HCT116 (cell line): ENCODE data around the gene DYNLT2B. TPM values are rescaled to one million over a fixed set of nuclear protein-coding genes. Genes with fewer than 3 reads are reported as not detected.

Experiments used
- ATAC-seq: fragments of 200-7000 bp; cut with Tn5 transposase; 2 replicates; pipeline ENCODE4 v1.9.1; 2020; ENCODE audit warnings: mild to moderate bottlenecking, moderate library complexity
- BruUV-seq: library from RNA; stranded (reverse); fragments of 400-500 nt; replicated peaks from 2 replicates; lab custom pipeline; 2021; lab: Mats Ljungman, UMichigan
- CTCF ChIA-PET: fragments of 300-600 bp; sonication (Branson Sonifier 250); formaldehyde crosslinking; loops from one replicate; lab custom pipeline; 2021; ENCODE audit warnings: antibody characterized with exemption; lab: Charles Lee
- POLR2A ChIA-PET: fragments of 300-600, 350-600 bp; sonication (Branson Sonifier 250); formaldehyde crosslinking; loops from one replicate; lab custom pipeline; 2021; ENCODE audit warnings: antibody characterized with exemption; lab: Charles Lee
- RAD21 ChIA-PET, 2 experiments: fragments of 300-600 bp; sonication (Branson Sonifier 250); formaldehyde crosslinking; loops; one replicate each; lab custom pipeline; 2023; ENCODE audit warnings: low total read pairs in 2 of 2; ENCODE audit not compliant: uncharacterized antibody in 2 of 2, unreplicated experiment in 2 of 2, low non-redundant PET in 1 of 2; lab: Charles Lee
- DNase-seq: peaks from one replicate; pipeline ENCODE4 v3.0.0-alpha.2; 2010; ENCODE audit warnings: low read depth, low spot score
- H2AFZ ChIP-seq: fragments of 200-600 bp; shearing (Covaris generic), sonication (generic); 2 replicates; pipeline ENCODE4 v1.6.1; 2017; ENCODE audit warnings: low read depth, mixed run types, mixed read lengths, antibody characterized with exemption, low read length; ENCODE audit not compliant: poor library complexity, severe bottlenecking
- H3K27ac ChIP-seq: 2 replicates; pipeline ENCODE4 v1.5.1; 2012; ENCODE audit warnings: low read depth, low read length
- H3K27me3 ChIP-seq: fragments of 200-600 bp; sonication (generic); 2 replicates; pipeline ENCODE4 v1.6.1; 2016; ENCODE audit warnings: mixed run types, low read length, mixed read lengths; ENCODE audit not compliant: insufficient read depth
- H3K36me3 ChIP-seq, 2 experiments: fragments of 200-500 bp in 1 of 2; fragments of 200-600 bp in 1 of 2; sonication (Bioruptor generic) in 1 of 2; sonication (generic) in 1 of 2; 2 replicates each; pipeline versions ENCODE4 v1.5.1 to v1.6.1; 2014 to 2016; ENCODE audit warnings: low read length in 2 of 2, inconsistent platforms in 1 of 2, mixed read lengths in 1 of 2, mixed run types in 1 of 2; ENCODE audit not compliant: insufficient read depth in 2 of 2, control insufficient read depth in 1 of 2
- H3K4me1 ChIP-seq, 2 experiments: fragments of 200-600 bp in 1 of 2; sonication (generic) in 1 of 2; 2 replicates each; pipeline versions ENCODE4 v1.5.1 to v1.6.1; 2012 to 2017; ENCODE audit warnings: low read length in 2 of 2, inconsistent platforms in 1 of 2, mild to moderate bottlenecking in 1 of 2, mixed read lengths in 1 of 2, mixed run types in 1 of 2, moderate library complexity in 1 of 2; ENCODE audit not compliant: insufficient read depth in 2 of 2, control insufficient read depth in 1 of 2
- H3K4me2 ChIP-seq: fragments of 200-600 bp; sonication (generic); 2 replicates; pipeline ENCODE4 v1.6.1; 2017; ENCODE audit warnings: mixed run types, low read length, mixed read lengths
- H3K4me3 ChIP-seq, 2 experiments: fragments of 200-600 bp in 1 of 2; sonication (generic) in 1 of 2; replicated peaks in 1 of 2; 2 replicates each; pipeline ENCODE4 v1.5.1; 2011 to 2016; ENCODE audit warnings: low read length in 2 of 2, control low read depth in 1 of 2, low read depth in 1 of 2, mild to moderate bottlenecking in 1 of 2, mixed read lengths in 1 of 2, mixed run types in 1 of 2
- H3K79me2 ChIP-seq: fragments of 200-600 bp; sonication (generic); 2 replicates; pipeline ENCODE4 v1.6.1; 2017; ENCODE audit warnings: mild to moderate bottlenecking, mixed run types, low read length, moderate library complexity, mixed read lengths; ENCODE audit not compliant: insufficient read depth
- H3K9ac ChIP-seq: fragments of 200-600 bp; sonication (generic); 2 replicates; pipeline ENCODE4 v1.6.1; 2016; ENCODE audit warnings: low read length, mixed read lengths
- H3K9me2 ChIP-seq: fragments of 200-600 bp; sonication (generic), shearing (Covaris generic); 2 replicates; pipeline ENCODE4 v1.6.1; 2017; ENCODE audit warnings: mixed run types, mild to moderate bottlenecking, moderate library complexity; ENCODE audit not compliant: insufficient read depth
- H3K9me3 ChIP-seq, 2 experiments: fragments of 200-500 bp in 1 of 2; fragments of 200-600 bp in 1 of 2; sonication (Bioruptor generic) in 1 of 2; sonication (generic) in 1 of 2; 2 replicates each; pipeline ENCODE4 v1.6.1; 2014 to 2017; ENCODE audit warnings: low read length in 2 of 2, mixed read lengths in 2 of 2, inconsistent platforms in 1 of 2, low read depth in 1 of 2, mild to moderate bottlenecking in 1 of 2, mixed run types in 1 of 2, moderate library complexity in 1 of 2; ENCODE audit not compliant: control insufficient read depth in 1 of 2, insufficient read depth in 1 of 2
- H4K20me1 ChIP-seq: fragments of 200-600 bp; sonication (generic), shearing (Covaris generic); 2 replicates; pipeline ENCODE4 v1.6.1; 2017; ENCODE audit warnings: mixed run types, mild to moderate bottlenecking, moderate library complexity; ENCODE audit not compliant: insufficient read depth
- EGR1 ChIP-seq: IDR thresholded peaks from 2 replicates; pipeline ENCODE4 v1.6.1; 2012; ENCODE audit warnings: low read depth
- SP1 ChIP-seq: IDR thresholded peaks from 2 replicates; pipeline ENCODE4 v1.6.1; 2012; ENCODE audit warnings: low read depth
- SRF ChIP-seq: IDR thresholded peaks from 2 replicates; pipeline ENCODE4 v1.6.1; 2012; ENCODE audit warnings: low read depth
- intact Hi-C: fragments of 100-400 bp; cut with micrococcal nuclease; formaldehyde crosslinking; loops from 2 replicates; pipeline ENCODE4 v1.10.0; 2022
- total RNA-seq: library from RNA; stranded (reverse); gene quantifications from one replicate; pipeline ENCODE4 v1.2.1, GENCODE V29; 2021; ENCODE audit not compliant: unreplicated experiment
- TF ChIP-seq, protein P1 (sequence below): IDR thresholded peaks from 2 replicates; pipeline ENCODE4 v1.6.1; 2012; ENCODE audit warnings: low read depth
- TF ChIP-seq, protein P2 (sequence below): IDR thresholded peaks from 2 replicates; pipeline ENCODE4 v1.6.1; 2011; ENCODE audit warnings: mild to moderate bottlenecking, low read length, moderate library complexity; ENCODE audit not compliant: insufficient replicate concordance; ENCODE audit errors: extremely low read depth

Gene DYNLT2B
- total RNA-seq, 1 experiment from 2014 or later = 9.7 TPM

DNA sequence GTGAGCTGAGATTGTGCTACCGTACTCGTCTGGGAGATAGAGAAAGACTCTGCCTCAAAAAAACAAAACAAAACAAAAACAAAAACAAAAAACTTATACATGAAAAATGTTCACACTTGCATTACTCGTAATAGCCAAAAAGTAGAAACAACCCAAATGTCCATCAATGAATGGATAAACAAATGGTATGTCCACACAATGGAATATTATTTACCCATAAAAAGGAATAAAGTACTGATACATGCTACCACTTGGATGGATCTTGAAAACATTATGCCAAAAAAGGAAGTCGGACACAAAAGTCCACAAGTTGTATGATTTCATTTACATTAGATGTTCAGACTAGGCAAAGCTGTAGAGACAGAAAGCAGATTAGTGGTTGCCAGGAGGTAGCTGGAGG, 57.3 kb downstream of the DYNLT2B start:
- no peaks in the 10 kb centered on the region for H4K20me1 ChIP-seq
- H2AFZ ChIP-seq = no peak overlapping the region
- no peak overlapping the region for H3K4me2 ChIP-seq
- RAD21 ChIA-PET = no interaction called here
- no peak overlapping the region for H3K4me3 ChIP-seq
- H3K9me2 ChIP-seq = no peaks in the 10 kb centered on the region
- POLR2A ChIA-PET = no interaction called here
- H3K27me3 ChIP-seq = no peaks in the 10 kb centered on the region
- intact Hi-C loops = no loop called here
- TF ChIP-seq EGR1 = no peak
- no peak for TF ChIP-seq SP1
- no peak for TF ChIP-seq SRF
- TF ChIP-seq, protein P1, sequence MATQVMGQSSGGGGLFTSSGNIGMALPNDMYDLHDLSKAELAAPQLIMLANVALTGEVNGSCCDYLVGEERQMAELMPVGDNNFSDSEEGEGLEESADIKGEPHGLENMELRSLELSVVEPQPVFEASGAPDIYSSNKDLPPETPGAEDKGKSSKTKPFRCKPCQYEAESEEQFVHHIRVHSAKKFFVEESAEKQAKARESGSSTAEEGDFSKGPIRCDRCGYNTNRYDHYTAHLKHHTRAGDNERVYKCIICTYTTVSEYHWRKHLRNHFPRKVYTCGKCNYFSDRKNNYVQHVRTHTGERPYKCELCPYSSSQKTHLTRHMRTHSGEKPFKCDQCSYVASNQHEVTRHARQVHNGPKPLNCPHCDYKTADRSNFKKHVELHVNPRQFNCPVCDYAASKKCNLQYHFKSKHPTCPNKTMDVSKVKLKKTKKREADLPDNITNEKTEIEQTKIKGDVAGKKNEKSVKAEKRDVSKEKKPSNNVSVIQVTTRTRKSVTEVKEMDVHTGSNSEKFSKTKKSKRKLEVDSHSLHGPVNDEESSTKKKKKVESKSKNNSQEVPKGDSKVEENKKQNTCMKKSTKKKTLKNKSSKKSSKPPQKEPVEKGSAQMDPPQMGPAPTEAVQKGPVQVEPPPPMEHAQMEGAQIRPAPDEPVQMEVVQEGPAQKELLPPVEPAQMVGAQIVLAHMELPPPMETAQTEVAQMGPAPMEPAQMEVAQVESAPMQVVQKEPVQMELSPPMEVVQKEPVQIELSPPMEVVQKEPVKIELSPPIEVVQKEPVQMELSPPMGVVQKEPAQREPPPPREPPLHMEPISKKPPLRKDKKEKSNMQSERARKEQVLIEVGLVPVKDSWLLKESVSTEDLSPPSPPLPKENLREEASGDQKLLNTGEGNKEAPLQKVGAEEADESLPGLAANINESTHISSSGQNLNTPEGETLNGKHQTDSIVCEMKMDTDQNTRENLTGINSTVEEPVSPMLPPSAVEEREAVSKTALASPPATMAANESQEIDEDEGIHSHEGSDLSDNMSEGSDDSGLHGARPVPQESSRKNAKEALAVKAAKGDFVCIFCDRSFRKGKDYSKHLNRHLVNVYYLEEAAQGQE = no peak
- TF ChIP-seq, protein P2, sequence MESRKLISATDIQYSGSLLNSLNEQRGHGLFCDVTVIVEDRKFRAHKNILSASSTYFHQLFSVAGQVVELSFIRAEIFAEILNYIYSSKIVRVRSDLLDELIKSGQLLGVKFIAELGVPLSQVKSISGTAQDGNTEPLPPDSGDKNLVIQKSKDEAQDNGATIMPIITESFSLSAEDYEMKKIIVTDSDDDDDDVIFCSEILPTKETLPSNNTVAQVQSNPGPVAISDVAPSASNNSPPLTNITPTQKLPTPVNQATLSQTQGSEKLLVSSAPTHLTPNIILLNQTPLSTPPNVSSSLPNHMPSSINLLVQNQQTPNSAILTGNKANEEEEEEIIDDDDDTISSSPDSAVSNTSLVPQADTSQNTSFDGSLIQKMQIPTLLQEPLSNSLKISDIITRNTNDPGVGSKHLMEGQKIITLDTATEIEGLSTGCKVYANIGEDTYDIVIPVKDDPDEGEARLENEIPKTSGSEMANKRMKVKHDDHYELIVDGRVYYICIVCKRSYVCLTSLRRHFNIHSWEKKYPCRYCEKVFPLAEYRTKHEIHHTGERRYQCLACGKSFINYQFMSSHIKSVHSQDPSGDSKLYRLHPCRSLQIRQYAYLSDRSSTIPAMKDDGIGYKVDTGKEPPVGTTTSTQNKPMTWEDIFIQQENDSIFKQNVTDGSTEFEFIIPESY = no peak
- DNase-seq = no peak
- BruUV-seq = no TSS peak
- ATAC-seq = no peak
- no peak overlapping the region for H3K27ac ChIP-seq
- CTCF ChIA-PET = no interaction called here
- H3K36me3 ChIP-seq = 0 out of 4 replicates have a peak, but pooled peaks cover 0 to 6% of the 10 kb centered on the region in 2 experiments
- no peak overlapping the region for H3K9ac ChIP-seq
- no peaks in the 10 kb centered on the region for H3K9me3 ChIP-seq
- H3K4me1 ChIP-seq = no peaks in the 10 kb centered on the region
- 0 out of 2 replicates have a peak, but pooled peaks cover 6% of the 10 kb centered on the region for H3K79me2 ChIP-seq
